Suprapubic skin (tissue), 3 donors: ENCODE measurements around the gene TOM1.

Experiments
- CTCF ChIP-seq, 2 donors: fragments of 200-600 bp in 1 of 2; fragments of 450-650 bp in 1 of 2; sonication (generic) in 1 of 2; IDR thresholded peaks; one replicate each; pipeline ENCODE4 v1.5.1; 2016 to 2019; ENCODE audit warnings: antibody characterized with exemption in 2 of 2, mild to moderate bottlenecking in 1 of 2, moderate library complexity in 1 of 2
- POLR2A ChIP-seq, 2 donors: fragments of 450-650 bp; IDR thresholded peaks; one replicate each; pipeline ENCODE4 v1.6.1; 2017; ENCODE audit warnings: antibody characterized with exemption in 2 of 2, mild to moderate bottlenecking in 2 of 2, moderate library complexity in 2 of 2

DNA sequence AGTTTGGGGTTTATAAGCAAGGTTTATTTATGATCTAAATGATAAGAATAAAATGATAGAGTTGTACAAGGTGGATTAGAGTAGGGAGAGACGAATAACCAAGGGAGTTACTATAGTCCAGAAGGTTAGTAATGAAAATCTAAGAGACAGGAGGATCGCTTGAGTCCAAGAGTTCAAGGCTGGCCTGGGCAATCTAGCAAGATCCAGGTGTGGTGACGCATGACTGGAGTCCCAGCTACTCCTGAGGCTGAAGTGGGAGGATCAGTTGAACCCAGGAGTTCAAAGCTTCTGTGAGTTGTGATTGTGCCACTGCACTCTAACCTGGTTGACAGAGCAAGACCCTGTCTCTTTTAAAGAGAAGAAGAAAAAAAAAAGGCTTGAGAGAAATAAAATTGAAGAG lies 30.1 kb upstream of the TOM1 start:
- TF ChIP-seq CTCF (IDR thresholded peaks at IDR 0.05) (no peak), POLR2A (IDR thresholded peaks at IDR 0.05) (no peak)
